ENCODE results near the gene ADGRD1.

The ADGRD1 gene

DNA sequence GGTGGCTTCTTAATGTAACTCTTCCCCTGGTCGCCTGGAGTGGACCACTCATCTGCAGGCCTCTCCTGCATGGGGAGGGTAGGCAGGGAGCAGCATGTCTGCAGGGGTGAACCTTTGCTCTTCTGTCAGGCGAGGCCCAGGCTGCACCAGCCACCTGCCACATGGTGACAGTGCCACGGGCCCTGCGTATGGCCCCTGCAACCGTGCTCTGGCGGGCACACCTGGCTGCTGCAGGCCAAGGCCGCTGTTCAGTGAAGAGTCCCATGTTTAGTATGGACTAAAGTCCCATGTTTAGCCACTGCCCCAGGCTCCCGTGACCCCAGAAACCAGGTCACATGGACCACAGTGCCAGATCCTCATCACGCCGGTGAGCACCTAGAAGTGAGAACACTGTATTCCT is 187.0 kb downstream of the ADGRD1 start:
- Histone ChIP-seq H3K4me2 (ENCODE audit: low read length) (no peak overlapping the region), H3K4me3 (ENCODE audit: low read length) (no peak overlapping the region), H3K36me3 (ENCODE audit: insufficient read depth, low read length) (no peaks in the 10 kb centered on the region), H3K27me3 (ENCODE audit: control insufficient read depth, insufficient read depth, low read length) (no peaks in the 10 kb centered on the region), H3K4me1 (ENCODE audit: control insufficient read depth, insufficient read depth, low read length) (no peaks in the 10 kb centered on the region), H3K9ac (ENCODE audit: low read depth, low read length) (no peak overlapping the region), H3K9me3 (replicated peaks; ENCODE audit: low read length) (peaks cover 2% of the 10 kb centered on the region)

DNA sequence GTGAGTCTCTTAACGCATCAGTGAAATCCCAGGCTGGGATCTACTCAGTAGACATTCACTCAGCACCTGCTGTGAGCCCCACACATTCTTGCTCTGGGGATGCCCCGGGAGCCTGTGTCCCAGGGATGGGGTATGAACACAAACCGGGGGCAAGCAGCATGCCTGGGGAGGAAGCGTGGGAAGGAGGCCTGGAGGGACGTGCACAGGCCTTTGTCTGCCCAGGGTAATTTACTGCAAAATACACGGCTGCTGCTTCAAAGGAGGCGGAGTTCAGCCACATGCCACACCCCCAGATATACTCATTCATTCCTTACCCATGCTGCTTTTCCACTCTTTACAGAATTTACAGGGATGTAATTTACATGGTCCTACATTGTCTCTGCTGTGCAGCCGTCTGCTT is 187.8 kb downstream of the ADGRD1 start:
- Histone ChIP-seq H3K36me3 (ENCODE audit: insufficient read depth, low read length) (no peaks in the 10 kb centered on the region), H3K4me3 (ENCODE audit: low read length) (no peak overlapping the region), H3K4me1 (ENCODE audit: control insufficient read depth, insufficient read depth, low read length) (no peaks in the 10 kb centered on the region), H3K9ac (ENCODE audit: low read depth, low read length) (no peak overlapping the region), H3K4me2 (ENCODE audit: low read length) (no peak overlapping the region), H3K27me3 (ENCODE audit: control insufficient read depth, insufficient read depth, low read length) (no peaks in the 10 kb centered on the region), H3K9me3 (replicated peaks; ENCODE audit: low read length) (no peaks in the 10 kb centered on the region)

DNA sequence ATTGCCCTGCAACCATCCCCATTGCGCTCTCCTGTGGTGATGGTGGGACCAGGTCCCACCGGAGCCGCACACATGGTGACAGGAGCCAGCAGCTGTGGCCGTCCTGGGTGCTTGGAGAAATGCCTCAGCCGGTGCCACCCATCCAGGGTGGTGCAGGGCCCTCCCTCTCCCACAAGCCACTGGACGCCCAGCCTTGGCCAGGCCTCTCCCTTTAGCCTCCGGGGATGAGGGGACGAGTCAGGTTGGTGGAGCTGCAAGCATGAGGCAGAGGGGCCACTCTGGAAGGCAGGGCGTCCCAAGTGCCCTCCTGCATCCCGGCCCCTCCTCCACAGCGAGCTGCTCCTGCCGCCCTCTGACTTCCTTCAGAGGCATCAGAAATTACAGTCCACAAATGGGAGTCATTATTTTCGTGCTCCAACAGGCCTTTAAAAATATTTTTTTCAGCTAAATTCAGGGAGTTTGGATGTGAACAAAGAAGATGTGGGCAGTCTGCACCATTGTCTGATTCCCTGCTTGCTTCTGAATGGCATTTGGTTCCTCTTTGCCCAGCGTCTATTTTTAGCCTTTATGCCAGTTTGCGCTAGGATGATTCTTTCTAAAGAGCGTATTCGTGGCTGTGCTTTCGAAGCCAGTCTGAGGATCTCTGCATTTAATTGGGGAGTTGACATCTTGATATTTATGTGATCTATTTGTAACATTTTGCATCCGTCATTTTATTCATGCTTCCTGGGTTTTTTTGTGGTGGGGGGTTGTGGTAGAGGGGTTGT is 189.4 kb downstream of the ADGRD1 start:
- Histone ChIP-seq H3K4me1 (ENCODE audit: control insufficient read depth, insufficient read depth, low read length) (no peaks in the 10 kb centered on the region), H3K27me3 (ENCODE audit: control insufficient read depth, insufficient read depth, low read length) (no peaks in the 10 kb centered on the region), H3K9me3 (replicated peaks; ENCODE audit: low read length) (no peaks in the 10 kb centered on the region), H3K4me3 (ENCODE audit: low read length) (no peak overlapping the region), H3K36me3 (ENCODE audit: insufficient read depth, low read length) (no peaks in the 10 kb centered on the region), H3K9ac (ENCODE audit: low read depth, low read length) (no peak overlapping the region), H3K4me2 (ENCODE audit: low read length) (no peak overlapping the region)

DNA sequence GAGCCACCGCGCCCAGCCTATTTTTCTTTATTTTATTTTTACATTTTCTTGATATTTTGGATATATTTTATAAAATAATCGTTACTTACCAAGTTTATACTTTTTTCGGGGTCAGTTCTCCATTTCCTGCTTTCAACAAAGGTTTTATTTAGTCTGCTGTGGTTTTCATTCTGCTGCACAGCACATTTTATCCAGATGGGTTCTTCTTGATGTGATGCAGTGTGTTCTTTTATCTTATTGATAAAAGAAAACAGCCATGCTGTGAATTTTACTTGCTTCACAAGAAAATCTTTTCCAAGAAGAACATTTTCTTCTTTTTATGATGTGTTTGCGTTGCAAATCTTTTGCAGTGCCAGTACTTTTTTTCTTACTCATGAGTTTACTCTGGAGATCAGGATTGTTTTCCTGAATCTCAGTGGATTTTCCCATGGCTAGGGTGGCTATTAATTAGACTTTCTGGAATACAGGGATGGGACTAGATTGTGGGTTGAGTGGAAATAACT is 192.5 kb downstream of the ADGRD1 start:
- H3K4me1 ChIP-seq (ENCODE audit: control insufficient read depth, insufficient read depth, low read length), result no peaks in the 10 kb centered on the region
- no peaks in the 10 kb centered on the region for H3K36me3 ChIP-seq (ENCODE audit: insufficient read depth, low read length)
- no peak overlapping the region for H3K9ac ChIP-seq (ENCODE audit: low read depth, low read length)
- H3K4me2 ChIP-seq (ENCODE audit: low read length), result no peak overlapping the region
- H3K27me3 ChIP-seq (ENCODE audit: control insufficient read depth, insufficient read depth, low read length), result no peaks in the 10 kb centered on the region
- no peaks in the 10 kb centered on the region for H3K9me3 ChIP-seq (replicated peaks; ENCODE audit: low read length)
- H3K4me3 ChIP-seq (ENCODE audit: low read length), result no peak overlapping the region

DNA sequence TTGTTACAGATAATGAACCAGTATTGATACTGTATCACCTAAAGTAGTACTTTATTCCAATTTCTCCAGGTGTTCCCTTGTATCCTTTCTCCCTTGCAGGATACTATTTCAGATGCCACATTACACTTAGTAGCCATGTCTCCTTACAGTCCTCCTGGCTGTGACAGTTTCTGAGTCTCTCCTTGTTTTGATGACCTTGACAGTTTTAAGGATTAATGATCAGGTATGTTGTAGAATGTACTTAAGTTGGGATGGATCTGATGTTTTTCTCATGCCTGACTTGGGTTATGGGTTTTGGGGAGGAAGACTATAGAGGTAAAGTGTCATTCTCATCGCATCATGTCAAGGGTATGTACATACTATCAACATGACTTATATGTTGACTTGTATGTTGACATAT is 193.6 kb downstream of the ADGRD1 start:
- H3K27me3 ChIP-seq (ENCODE audit: control insufficient read depth, insufficient read depth, low read length), result no peaks in the 10 kb centered on the region
- H3K9me3 ChIP-seq (replicated peaks; ENCODE audit: low read length), result no peaks in the 10 kb centered on the region
- no peak overlapping the region for H3K9ac ChIP-seq (ENCODE audit: low read depth, low read length)
- no peak overlapping the region for H3K4me3 ChIP-seq (ENCODE audit: low read length)
- no peaks in the 10 kb centered on the region for H3K36me3 ChIP-seq (ENCODE audit: insufficient read depth, low read length)
- no peaks in the 10 kb centered on the region for H3K4me1 ChIP-seq (ENCODE audit: control insufficient read depth, insufficient read depth, low read length)
- H3K4me2 ChIP-seq (ENCODE audit: low read length), result no peak overlapping the region

DNA sequence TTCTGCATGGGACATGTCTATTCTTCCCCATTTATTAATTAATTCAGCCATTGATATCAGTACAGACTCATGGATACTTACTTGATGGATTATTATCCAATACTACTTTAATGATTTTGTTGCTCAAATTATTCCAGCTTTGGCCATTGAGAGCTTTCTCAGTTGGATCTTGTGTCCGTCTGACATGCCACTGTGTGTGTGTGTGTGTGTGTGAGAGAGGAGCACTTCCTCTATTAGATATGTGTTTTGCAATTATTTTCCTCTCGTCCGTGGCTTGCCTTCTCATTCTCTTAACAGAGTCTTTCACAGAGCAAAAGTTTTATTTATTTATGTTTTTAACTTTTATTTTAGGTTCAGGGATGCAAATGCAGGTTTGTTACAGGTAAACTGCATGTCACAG is 194.2 kb downstream of the ADGRD1 start:
- Histone ChIP-seq H3K4me1 (ENCODE audit: control insufficient read depth, insufficient read depth, low read length) (no peaks in the 10 kb centered on the region), H3K9me3 (replicated peaks; ENCODE audit: low read length) (no peaks in the 10 kb centered on the region), H3K36me3 (ENCODE audit: insufficient read depth, low read length) (no peaks in the 10 kb centered on the region), H3K4me2 (ENCODE audit: low read length) (no peak overlapping the region), H3K4me3 (ENCODE audit: low read length) (no peak overlapping the region), H3K9ac (ENCODE audit: low read depth, low read length) (no peak overlapping the region), H3K27me3 (ENCODE audit: control insufficient read depth, insufficient read depth, low read length) (no peaks in the 10 kb centered on the region)

DNA sequence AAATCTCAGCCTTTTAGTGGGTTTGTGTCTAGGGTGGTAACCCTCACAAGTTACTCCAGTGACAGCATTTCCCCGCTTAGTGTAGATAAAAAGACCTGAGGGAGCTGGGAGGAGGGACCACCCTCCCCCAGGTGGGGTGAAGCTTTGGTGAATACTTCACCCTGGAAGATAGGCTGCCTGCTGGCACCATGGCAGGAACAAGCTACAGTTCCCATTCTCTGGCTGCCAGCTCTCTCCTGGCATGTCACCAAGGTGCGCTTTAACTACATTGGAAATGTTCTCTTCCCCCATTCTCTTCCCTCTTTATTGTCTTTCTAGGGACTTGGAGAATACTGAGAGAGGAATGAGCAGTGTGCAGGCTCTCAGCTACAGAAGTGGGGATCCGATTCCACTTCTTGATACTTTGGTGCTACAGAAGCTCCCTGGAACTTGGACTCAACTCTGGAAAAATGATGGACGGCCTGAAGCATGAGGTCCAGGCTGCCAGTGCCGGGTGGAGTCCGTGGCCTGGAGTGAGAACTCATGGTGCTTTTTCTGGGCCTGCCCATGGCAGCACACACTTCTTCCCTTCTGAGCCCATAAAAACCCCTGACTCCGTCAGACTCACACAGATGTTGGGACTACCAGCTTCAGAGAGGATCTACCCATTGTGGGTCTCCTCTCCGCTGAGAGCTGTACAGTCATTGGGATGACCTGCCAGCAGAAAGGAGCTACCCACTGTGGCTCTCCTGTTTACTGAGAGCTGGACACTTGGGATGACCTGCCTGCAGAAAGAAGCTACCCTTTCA is 198.0 kb downstream of the ADGRD1 start:
- H3K27me3 ChIP-seq (ENCODE audit: control insufficient read depth, insufficient read depth, low read length), result no peaks in the 10 kb centered on the region
- H3K36me3 ChIP-seq (ENCODE audit: insufficient read depth, low read length), result no peaks in the 10 kb centered on the region
- H3K9ac ChIP-seq (ENCODE audit: low read depth, low read length), result no peak overlapping the region
- peaks cover 8% of the 10 kb centered on the region for H3K9me3 ChIP-seq (replicated peaks; ENCODE audit: low read length)
- H3K4me3 ChIP-seq (ENCODE audit: low read length), result no peak overlapping the region
- H3K4me2 ChIP-seq (ENCODE audit: low read length), result no peak overlapping the region
- no peaks in the 10 kb centered on the region for H3K4me1 ChIP-seq (ENCODE audit: control insufficient read depth, insufficient read depth, low read length)

DNA sequence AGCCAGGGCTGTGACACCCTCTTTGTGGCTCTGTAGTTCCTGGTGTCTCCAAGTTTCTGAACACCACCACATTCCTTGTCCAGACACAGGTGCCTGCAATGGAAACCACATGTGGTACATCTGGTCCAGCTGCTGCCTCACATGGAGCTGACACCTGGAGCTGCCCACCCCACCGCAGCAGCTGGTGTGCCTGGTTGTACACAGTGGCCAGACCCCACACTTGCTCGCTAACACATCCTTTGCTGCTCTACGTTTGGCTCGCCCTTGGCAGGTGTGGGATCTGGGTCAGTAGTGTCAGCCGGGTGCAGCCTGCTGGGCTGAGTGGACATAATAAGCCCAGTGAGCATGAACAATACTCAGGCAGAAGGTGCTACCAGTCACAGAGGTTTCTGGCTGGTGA is 198.9 kb downstream of the ADGRD1 start:
- Histone ChIP-seq H3K27me3 (ENCODE audit: control insufficient read depth, insufficient read depth, low read length) (no peaks in the 10 kb centered on the region), H3K4me2 (ENCODE audit: low read length) (no peak overlapping the region), H3K9ac (ENCODE audit: low read depth, low read length) (no peak overlapping the region), H3K4me1 (ENCODE audit: control insufficient read depth, insufficient read depth, low read length) (no peaks in the 10 kb centered on the region), H3K9me3 (replicated peaks; ENCODE audit: low read length) (peaks cover 8% of the 10 kb centered on the region), H3K4me3 (ENCODE audit: low read length) (no peak overlapping the region), H3K36me3 (ENCODE audit: insufficient read depth, low read length) (no peaks in the 10 kb centered on the region)

DNA sequence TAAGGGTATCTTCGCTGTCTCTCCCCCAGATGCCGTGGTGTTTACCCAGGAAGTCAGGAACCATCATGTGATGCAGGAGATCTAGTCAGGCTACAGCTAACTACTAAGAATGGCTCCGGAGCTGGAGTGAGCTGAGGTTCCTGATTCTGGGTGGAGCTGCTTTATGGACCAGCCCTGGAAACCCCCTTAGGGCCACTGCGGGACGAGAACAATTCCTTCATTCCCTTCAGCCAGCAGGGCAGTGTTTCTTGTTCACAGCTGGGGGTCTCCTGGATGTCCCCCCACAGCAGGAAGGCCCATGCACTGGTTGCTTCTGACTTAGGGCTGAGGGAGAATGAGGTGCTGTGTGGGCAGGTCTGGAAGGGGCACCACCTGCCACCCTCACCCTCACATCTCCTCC is 199.3 kb downstream of the ADGRD1 start:
- Histone ChIP-seq H3K36me3 (ENCODE audit: insufficient read depth, low read length) (no peaks in the 10 kb centered on the region), H3K4me1 (ENCODE audit: control insufficient read depth, insufficient read depth, low read length) (no peaks in the 10 kb centered on the region), H3K27me3 (ENCODE audit: control insufficient read depth, insufficient read depth, low read length) (no peaks in the 10 kb centered on the region), H3K4me2 (ENCODE audit: low read length) (no peak overlapping the region), H3K9ac (ENCODE audit: low read depth, low read length) (no peak overlapping the region), H3K9me3 (replicated peaks; ENCODE audit: low read length) (peaks cover 8% of the 10 kb centered on the region), H3K4me3 (ENCODE audit: low read length) (no peak overlapping the region)

DNA sequence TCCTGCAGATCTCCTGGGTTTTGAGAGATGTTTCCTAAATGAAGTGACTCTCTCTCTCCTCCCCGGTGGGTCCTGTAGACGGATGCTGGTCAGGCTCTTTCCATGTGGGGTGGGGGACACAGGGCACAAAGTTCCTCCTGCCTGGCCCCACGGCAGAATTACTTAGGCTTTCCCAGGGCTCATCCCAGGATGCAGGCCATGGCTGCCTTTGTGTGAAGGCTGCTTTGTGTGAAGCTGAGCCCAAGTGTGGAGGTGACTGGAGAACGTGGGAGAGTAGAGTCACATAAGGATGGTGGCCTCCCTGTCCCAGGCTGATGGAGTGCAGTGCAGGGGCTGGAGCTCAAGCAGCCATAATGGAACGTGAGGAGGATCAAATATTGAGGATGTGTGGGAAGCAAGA is 200.2 kb downstream of the ADGRD1 start:
- H3K27me3 ChIP-seq (ENCODE audit: control insufficient read depth, insufficient read depth, low read length), result no peaks in the 10 kb centered on the region
- H3K4me3 ChIP-seq (ENCODE audit: low read length), result no peak overlapping the region
- no peaks in the 10 kb centered on the region for H3K36me3 ChIP-seq (ENCODE audit: insufficient read depth, low read length)
- no peak overlapping the region for H3K4me2 ChIP-seq (ENCODE audit: low read length)
- no peak overlapping the region for H3K9ac ChIP-seq (ENCODE audit: low read depth, low read length)
- H3K4me1 ChIP-seq (ENCODE audit: control insufficient read depth, insufficient read depth, low read length), result no peaks in the 10 kb centered on the region
- H3K9me3 ChIP-seq (replicated peaks; ENCODE audit: low read length), result peaks cover 8% of the 10 kb centered on the region

DNA sequence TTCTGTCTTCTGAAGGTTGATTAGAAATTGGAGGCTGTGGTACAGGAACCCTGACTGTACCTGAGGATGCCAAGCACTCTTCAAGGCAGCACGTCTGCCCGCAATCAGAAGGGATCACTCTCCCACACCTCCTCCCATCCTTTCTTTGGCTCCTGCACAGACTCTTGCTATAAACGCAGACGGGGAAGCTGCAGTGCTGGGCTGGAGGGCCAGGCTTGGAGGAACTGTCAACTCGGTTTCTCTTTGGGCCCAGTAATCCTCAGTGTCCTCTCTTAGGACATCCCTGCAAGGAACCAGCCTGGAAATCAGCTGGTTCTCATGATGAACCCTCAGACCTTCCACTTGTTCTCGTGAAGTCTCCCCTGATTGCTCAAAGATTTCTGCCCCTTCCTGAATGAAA is 201.4 kb downstream of the ADGRD1 start:
- peaks cover 8% of the 10 kb centered on the region for H3K9me3 ChIP-seq (replicated peaks; ENCODE audit: low read length)
- no peaks in the 10 kb centered on the region for H3K27me3 ChIP-seq (ENCODE audit: control insufficient read depth, insufficient read depth, low read length)
- H3K36me3 ChIP-seq (ENCODE audit: insufficient read depth, low read length), result no peaks in the 10 kb centered on the region
- no peak overlapping the region for H3K4me2 ChIP-seq (ENCODE audit: low read length)
- no peaks in the 10 kb centered on the region for H3K4me1 ChIP-seq (ENCODE audit: control insufficient read depth, insufficient read depth, low read length)
- H3K4me3 ChIP-seq (ENCODE audit: low read length), result no peak overlapping the region
- H3K9ac ChIP-seq (ENCODE audit: low read depth, low read length), result no peak overlapping the region

DNA sequence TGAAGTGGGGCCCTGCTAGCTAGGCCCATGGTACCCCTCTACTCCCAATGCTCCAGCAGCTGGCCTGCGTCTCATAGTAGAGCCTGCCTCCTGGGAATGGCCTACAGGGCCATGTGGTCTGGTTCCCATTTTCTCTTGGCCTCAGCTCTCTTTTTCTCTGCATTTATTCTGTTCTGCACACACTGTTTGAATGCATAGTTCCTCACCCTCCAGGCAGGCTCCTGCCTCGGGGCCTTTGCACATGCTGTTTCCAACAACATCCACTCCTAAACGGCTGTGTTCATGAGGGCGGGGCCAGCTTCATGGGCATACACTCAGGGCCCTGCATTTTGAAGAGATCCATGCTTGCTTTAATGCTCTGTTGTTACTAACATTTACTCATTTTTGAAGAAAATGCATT is 204.0 kb downstream of the ADGRD1 start:
- Histone ChIP-seq H3K4me2 (ENCODE audit: low read length) (no peak overlapping the region), H3K4me3 (ENCODE audit: low read length) (no peak overlapping the region), H3K9ac (ENCODE audit: low read depth, low read length) (no peak overlapping the region), H3K36me3 (ENCODE audit: insufficient read depth, low read length) (no peaks in the 10 kb centered on the region), H3K9me3 (replicated peaks; ENCODE audit: low read length) (peaks cover 11% of the 10 kb centered on the region), H3K4me1 (ENCODE audit: control insufficient read depth, insufficient read depth, low read length) (no peaks in the 10 kb centered on the region), H3K27me3 (ENCODE audit: control insufficient read depth, insufficient read depth, low read length) (no peaks in the 10 kb centered on the region)

Measured in skeletal muscle satellite cell (primary cell).